Measurements from ENCODE around the gene LARGE1.

GRCh38 chr22:33811208-33811607 lies 109.1 kb downstream of the LARGE1 start:
- TF ChIP-seq POLR2A (IDR thresholded peaks at IDR 0.05), result no peak
- TF ChIP-seq, protein P1, sequence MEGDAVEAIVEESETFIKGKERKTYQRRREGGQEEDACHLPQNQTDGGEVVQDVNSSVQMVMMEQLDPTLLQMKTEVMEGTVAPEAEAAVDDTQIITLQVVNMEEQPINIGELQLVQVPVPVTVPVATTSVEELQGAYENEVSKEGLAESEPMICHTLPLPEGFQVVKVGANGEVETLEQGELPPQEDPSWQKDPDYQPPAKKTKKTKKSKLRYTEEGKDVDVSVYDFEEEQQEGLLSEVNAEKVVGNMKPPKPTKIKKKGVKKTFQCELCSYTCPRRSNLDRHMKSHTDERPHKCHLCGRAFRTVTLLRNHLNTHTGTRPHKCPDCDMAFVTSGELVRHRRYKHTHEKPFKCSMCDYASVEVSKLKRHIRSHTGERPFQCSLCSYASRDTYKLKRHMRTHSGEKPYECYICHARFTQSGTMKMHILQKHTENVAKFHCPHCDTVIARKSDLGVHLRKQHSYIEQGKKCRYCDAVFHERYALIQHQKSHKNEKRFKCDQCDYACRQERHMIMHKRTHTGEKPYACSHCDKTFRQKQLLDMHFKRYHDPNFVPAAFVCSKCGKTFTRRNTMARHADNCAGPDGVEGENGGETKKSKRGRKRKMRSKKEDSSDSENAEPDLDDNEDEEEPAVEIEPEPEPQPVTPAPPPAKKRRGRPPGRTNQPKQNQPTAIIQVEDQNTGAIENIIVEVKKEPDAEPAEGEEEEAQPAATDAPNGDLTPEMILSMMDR (IDR thresholded peaks at IDR 0.05), result no peak

Data from body of pancreas (tissue), 4 donors.